A549 (cell line): ENCODE data around the gene GRIK1. TPM values are rescaled to one million over a fixed set of nuclear protein-coding genes. Genes with fewer than 3 reads are reported as not detected.

Source experiments
- ATAC-seq, 2 experiments: fragments of 200-7000 bp in 1 of 2; fragments of >200 bp in 1 of 2; cut with Nextera tagmentation in 1 of 2; cut with Tn5 transposase in 1 of 2; 3 replicates each; pipeline versions ENCODE4 v1.8.0 to v1.9.1; 2018 to 2020; ENCODE audit warnings: mild to moderate bottlenecking in 1 of 2, moderate library complexity in 1 of 2
- CTCF ChIA-PET: fragments of 300-600 bp; sonication (Branson Sonifier 250); formaldehyde crosslinking; extraction: SDS; loops from one replicate; lab custom pipeline; 2021; ENCODE audit warnings: antibody characterized with exemption, inconsistent platforms; lab: Yijun Ruan, JAX
- POLR2A ChIA-PET: fragments of 350-600 bp; formaldehyde crosslinking; extraction: SDS; loops from one replicate; lab custom pipeline; 2021; ENCODE audit warnings: antibody characterized with exemption, inconsistent platforms; lab: Yijun Ruan, JAX
- DNase-seq, 2 experiments: peaks; one replicate each; pipeline versions ENCODE4 v3.0.0 to v3.0.0-alpha.2; 2011 to 2016; ENCODE audit warnings: low read depth in 1 of 2, low spot score in 1 of 2
- FAIRE-seq: peaks from 2 replicates; lab custom pipeline; 2011; peaks lifted over from hg19 to GRCh38; lab: Jason Lieb, UNC
- H3K27ac ChIP-seq, 2 experiments: fragments of >200 bp; sonication (Bioruptor Twin); formaldehyde crosslinking; 3 replicates each; pipeline ENCODE4 v1.5.1; 2016 to 2017
- H3K4me1 ChIP-seq: fragments of >200 bp; sonication (Bioruptor Twin); formaldehyde crosslinking; 3 replicates; pipeline ENCODE4 v1.6.1; 2016
- H3K4me2 ChIP-seq: fragments of >200 bp; sonication (Bioruptor Twin); formaldehyde crosslinking; 3 replicates; pipeline ENCODE4 v1.6.1; 2016
- H3K4me3 ChIP-seq: fragments of >200 bp; sonication (Bioruptor Twin); formaldehyde crosslinking; 3 replicates; pipeline ENCODE4 v1.5.1; 2016
- H3K9me3 ChIP-seq: fragments of >200 bp; sonication (Bioruptor Twin); formaldehyde crosslinking; 3 replicates; pipeline ENCODE4 v1.6.1; 2016
- CBX2 ChIP-seq: fragments of 200-600 bp; sonication (generic); IDR thresholded peaks from 2 replicates; pipeline ENCODE4 v1.6.1; 2016; ENCODE audit warnings: low read depth, mild to moderate bottlenecking, borderline replicate concordance
- CBX8 ChIP-seq: fragments of 200-600 bp; sonication (generic); IDR thresholded peaks from 2 replicates; pipeline ENCODE4 v1.6.1; 2016
- CHD2 ChIP-seq: fragments of 150-350 bp; IDR thresholded peaks from 2 replicates; pipeline ENCODE4 v1.6.1; 2014; ENCODE audit warnings: low read length; ENCODE audit not compliant: partially characterized antibody
- CHD4 ChIP-seq: fragments of 200-600 bp; sonication (generic); IDR thresholded peaks from 2 replicates; pipeline ENCODE4 v1.6.1; 2016; ENCODE audit warnings: antibody characterized with exemption, mild to moderate bottlenecking, borderline replicate concordance
- EP300 ChIP-seq, 2 experiments: fragments of >200 bp; sonication (Bioruptor Twin); formaldehyde crosslinking; IDR thresholded peaks; 2 replicates in 1 of 2; 3 replicates in 1 of 2; pipeline ENCODE4 v1.6.1; 2016 to 2017
- ESRRA ChIP-seq: fragments of 150-350 bp; IDR thresholded peaks from 2 replicates; pipeline ENCODE4 v1.6.1; 2014; ENCODE audit warnings: mild to moderate bottlenecking, low read length, borderline replicate concordance
- FOXS1 ChIP-seq: fragments of 250-450 bp; sonication (Bioruptor Pico); IDR thresholded peaks from 2 replicates; pipeline ENCODE4 v1.5.0; 2020; ENCODE audit warnings: mild to moderate bottlenecking, moderate library complexity
- GATA3 ChIP-seq: IDR thresholded peaks from 2 replicates; pipeline ENCODE4 v1.6.1; 2012; ENCODE audit warnings: borderline replicate concordance
- HDAC2 ChIP-seq: fragments of 200-600 bp; sonication (generic); IDR thresholded peaks from 2 replicates; pipeline ENCODE4 v1.6.1; 2016
- HEYL ChIP-seq: fragments of 250-450 bp; sonication (Bioruptor Pico); IDR thresholded peaks from 2 replicates; pipeline ENCODE4 v1.8.0; 2021; ENCODE audit warnings: mild to moderate bottlenecking, moderate library complexity
- JUNB ChIP-seq: fragments of >200 bp; sonication (Bioruptor Twin); formaldehyde crosslinking; IDR thresholded peaks from 2 replicates; pipeline ENCODE4 v1.6.1; 2016
- MAFK ChIP-seq: fragments of 450-650 bp; IDR thresholded peaks from 2 replicates; pipeline ENCODE4 v1.6.1; 2014; ENCODE audit not compliant: partially characterized antibody
- NFE2L2 ChIP-seq: fragments of 150-350 bp; conservative IDR thresholded peaks from 2 replicates; pipeline ENCODE4 v1.6.1; 2014; ENCODE audit warnings: low read length
- PHF8 ChIP-seq: fragments of 200-600 bp; sonication (generic); IDR thresholded peaks from 2 replicates; pipeline ENCODE4 v1.6.1; 2016; ENCODE audit warnings: low read depth, mild to moderate bottlenecking, antibody characterized with exemption, moderate library complexity, borderline replicate concordance
- POLR2AphosphoS2 ChIP-seq: conservative IDR thresholded peaks from 2 replicates; pipeline ENCODE4 v1.6.1; 2012; ENCODE audit warnings: low read length, improper control_type of control experiment, inconsistent platforms
- RARB ChIP-seq: fragments of 250-450 bp; sonication (Bioruptor Pico); IDR thresholded peaks from 2 replicates; pipeline ENCODE4 v1.8.0; 2021; ENCODE audit warnings: mild to moderate bottlenecking, moderate library complexity
- RCOR1 ChIP-seq: fragments of 150-350 bp; IDR thresholded peaks from 2 replicates; pipeline ENCODE4 v1.6.1; 2014; ENCODE audit warnings: antibody characterized with exemption, low read length, low read depth
- SMC3 ChIP-seq: fragments of >200 bp; sonication (Bioruptor Twin); formaldehyde crosslinking; IDR thresholded peaks from 3 replicates; pipeline ENCODE4 v1.6.1; 2018; ENCODE audit warnings: inconsistent platforms
- SREBF2 ChIP-seq: fragments of 450-650 bp; IDR thresholded peaks from 2 replicates; pipeline ENCODE4 v1.6.1; 2014; ENCODE audit warnings: mild to moderate bottlenecking, moderate library complexity
- ZNF302 ChIP-seq: fragments of 250-450 bp; sonication (Bioruptor Pico); IDR thresholded peaks from 2 replicates; pipeline ENCODE4 v1.9.0; 2021; ENCODE audit warnings: inconsistent platforms, mild to moderate bottlenecking, moderate library complexity
- ZSCAN20 ChIP-seq: fragments of 250-450 bp; sonication (Bioruptor Pico); IDR thresholded peaks from 2 replicates; pipeline ENCODE4 v1.8.0; 2022; ENCODE audit warnings: mild to moderate bottlenecking, moderate library complexity
- WGBS: methylation state at CpG from one replicate; pipeline ENCODE4 v1.1.6; 2017; ENCODE audit errors: missing lambda C conversion rate; 5-methylcytosine and 5-hydroxymethylcytosine counted together
- polyA plus RNA-seq, 4 experiments: library from polyadenylated mRNA; depleted of rRNA in 3 of 4; stranded (reverse); fragments of >200 nt; fragmentation: RNase III in 1 of 4; extraction: RNeasy Plus Mini Kit Qiagen cat#74134 plus additional on column Dnase treatment in 1 of 4; gene quantifications; 2 replicates in 3 of 4; 3 replicates in 1 of 4; pipeline ENCODE4 v1.2.3, GENCODE V29; 2011 to 2017
- TF ChIP-seq, protein P1 (sequence below): fragments of 250-450 bp; sonication (Bioruptor Pico); IDR thresholded peaks from 2 replicates; pipeline ENCODE4 v1.5.0; 2020; ENCODE audit warnings: low read depth, mild to moderate bottlenecking, moderate library complexity
- TF ChIP-seq, protein P2 (sequence below): fragments of 150-350 bp; IDR thresholded peaks from 2 replicates; pipeline ENCODE4 v1.6.1; 2014; ENCODE audit warnings: low read depth, mild to moderate bottlenecking, low read length
- TF ChIP-seq, protein P3 (sequence below): fragments of >200 bp; sonication (Bioruptor Twin); formaldehyde crosslinking; IDR thresholded peaks from 3 replicates; pipeline ENCODE4 v1.5.1; 2016

Gene GRIK1
- polyA plus RNA-seq, 2 of the 4 experiments (the other 2 are of a cell fraction): not detected

DNA sequence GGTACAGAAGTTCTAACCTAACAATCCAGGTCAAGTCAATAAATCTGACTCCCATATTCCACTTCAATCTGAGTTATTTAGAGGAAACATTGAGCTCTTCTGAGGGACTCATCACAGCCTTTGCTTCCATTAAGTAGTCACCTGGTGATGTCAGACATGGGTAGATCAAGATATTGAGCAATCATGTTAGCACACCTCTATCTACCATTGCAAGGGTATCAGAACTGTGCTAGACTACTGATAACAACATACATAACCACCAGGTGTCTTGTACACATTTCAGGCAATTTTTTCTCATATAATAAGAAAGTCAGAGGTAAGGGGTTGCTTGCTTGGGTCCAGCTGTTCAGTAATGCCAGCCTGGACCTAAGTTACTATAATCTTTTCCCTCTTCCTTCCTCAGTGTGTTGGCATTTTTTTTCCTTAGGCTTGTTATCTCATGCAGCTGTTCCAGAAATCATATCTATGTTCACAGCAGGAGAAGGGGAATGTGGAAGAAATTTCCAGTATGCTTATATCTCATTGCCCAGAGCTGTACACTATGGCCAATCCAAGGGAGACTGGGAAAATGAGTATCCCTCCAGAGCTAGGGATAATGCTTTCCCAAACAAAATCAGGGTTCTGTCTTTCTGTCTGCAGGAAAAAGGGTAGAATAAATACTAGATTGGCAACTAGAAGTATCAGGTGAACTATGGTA is 52.3 kb downstream of the GRIK1 start:
- H3K4me2 ChIP-seq: no peak overlapping the region
- no peak overlapping the region for H3K27ac ChIP-seq
- no peaks in the 10 kb centered on the region for H3K9me3 ChIP-seq
- no peak for TF ChIP-seq PHF8
- TF ChIP-seq SREBF2: no peak
- TF ChIP-seq CHD4: no peak
- TF ChIP-seq ZSCAN20 (CRISPR knock-in tag): no peak
- TF ChIP-seq POLR2AphosphoS2: no peak
- TF ChIP-seq, protein P1, sequence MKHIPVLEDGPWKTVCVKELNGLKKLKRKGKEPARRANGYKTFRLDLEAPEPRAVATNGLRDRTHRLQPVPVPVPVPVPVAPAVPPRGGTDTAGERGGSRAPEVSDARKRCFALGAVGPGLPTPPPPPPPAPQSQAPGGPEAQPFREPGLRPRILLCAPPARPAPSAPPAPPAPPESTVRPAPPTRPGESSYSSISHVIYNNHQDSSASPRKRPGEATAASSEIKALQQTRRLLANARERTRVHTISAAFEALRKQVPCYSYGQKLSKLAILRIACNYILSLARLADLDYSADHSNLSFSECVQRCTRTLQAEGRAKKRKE (CRISPR knock-in tag): no peak
- TF ChIP-seq NFE2L2: no peak
- TF ChIP-seq HDAC2: no peak
- H3K4me3 ChIP-seq: no peak overlapping the region
- no peaks in the 10 kb centered on the region for H3K4me1 ChIP-seq
- no peak for DNase-seq
- no peak for ATAC-seq
- CTCF ChIA-PET: interaction anchor here (0.8 kb wide), 1 partner anchor 11 kb away, joined by 3 read pairs; no protein-coding TSS in a partner anchor
- no peak for FAIRE-seq
- POLR2A ChIA-PET: no interaction called here

DNA sequence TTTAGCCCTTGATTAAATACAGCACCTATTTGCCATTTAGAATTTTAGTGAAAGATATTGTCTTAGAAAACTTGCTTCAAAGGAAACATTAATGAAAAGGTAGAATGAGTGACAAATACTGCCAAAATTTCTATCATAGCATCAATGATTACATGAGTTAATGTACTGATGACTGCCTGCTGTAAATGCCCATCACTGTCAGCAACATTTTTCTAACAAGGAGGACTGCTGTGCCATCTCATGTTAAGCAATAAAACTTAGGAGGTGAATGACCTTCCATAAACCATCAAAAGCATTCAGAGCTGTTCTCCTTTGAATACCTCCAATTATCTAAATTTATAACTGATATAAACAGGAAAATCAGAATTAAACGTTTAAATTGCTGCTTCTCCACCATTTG is 54.3 kb downstream of the GRIK1 start:
- no peak for DNase-seq
- CTCF ChIA-PET: interaction anchor here (1.5 kb wide), 1 partner anchor 53 kb away, joined by 4 read pairs; no protein-coding TSS in a partner anchor
- no peak overlapping the region for H3K4me3 ChIP-seq
- no peak overlapping the region for H3K27ac ChIP-seq
- H3K9me3 ChIP-seq: no peaks in the 10 kb centered on the region
- no peaks in the 10 kb centered on the region for H3K4me1 ChIP-seq
- no peak for ATAC-seq
- POLR2A ChIA-PET: no interaction called here
- TF ChIP-seq CBX2 (no peak), HEYL (CRISPR knock-in tag) (no peak), CHD2 (no peak)
- H3K4me2 ChIP-seq: no peak overlapping the region
- 0% methylated on average over 1 of the region's 1 CpG for WGBS
- no peak for FAIRE-seq

DNA sequence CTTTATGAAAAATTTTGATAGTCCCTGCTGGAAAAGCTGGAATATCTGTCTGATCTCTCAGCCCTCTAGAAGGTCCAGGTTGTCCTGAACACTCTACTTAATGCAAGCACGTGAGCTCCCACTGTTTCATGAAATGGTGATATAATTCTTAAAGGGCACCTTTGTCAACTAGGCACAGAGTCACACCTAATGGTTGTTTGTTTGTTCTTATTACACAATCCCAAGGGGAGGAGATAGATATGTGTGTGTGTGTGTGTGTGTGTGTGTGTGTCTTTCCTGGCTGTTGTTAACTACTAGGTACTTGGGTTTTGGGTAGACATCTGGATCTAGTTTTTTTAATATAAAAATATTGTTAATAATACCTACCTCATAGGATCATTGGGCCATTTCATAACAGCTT is 63.9 kb downstream of the GRIK1 start:
- ChIA-PET CTCF (no interaction called here), POLR2A (no interaction called here)
- no peak for ATAC-seq
- FAIRE-seq: no peak
- no peak overlapping the region for H3K27ac ChIP-seq
- H3K4me3 ChIP-seq: no peak overlapping the region
- H3K9me3 ChIP-seq: no peaks in the 10 kb centered on the region
- TF ChIP-seq GATA3: no peak
- TF ChIP-seq ESRRA: no peak
- no peak for TF ChIP-seq MAFK
- no peak for TF ChIP-seq ZNF302 (CRISPR knock-in tag)
- TF ChIP-seq, protein P2, sequence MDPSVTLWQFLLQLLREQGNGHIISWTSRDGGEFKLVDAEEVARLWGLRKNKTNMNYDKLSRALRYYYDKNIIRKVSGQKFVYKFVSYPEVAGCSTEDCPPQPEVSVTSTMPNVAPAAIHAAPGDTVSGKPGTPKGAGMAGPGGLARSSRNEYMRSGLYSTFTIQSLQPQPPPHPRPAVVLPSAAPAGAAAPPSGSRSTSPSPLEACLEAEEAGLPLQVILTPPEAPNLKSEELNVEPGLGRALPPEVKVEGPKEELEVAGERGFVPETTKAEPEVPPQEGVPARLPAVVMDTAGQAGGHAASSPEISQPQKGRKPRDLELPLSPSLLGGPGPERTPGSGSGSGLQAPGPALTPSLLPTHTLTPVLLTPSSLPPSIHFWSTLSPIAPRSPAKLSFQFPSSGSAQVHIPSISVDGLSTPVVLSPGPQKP: no peak
- WGBS: 0% methylated on average over 1 of the region's 1 CpG
- no peaks in the 10 kb centered on the region for H3K4me1 ChIP-seq
- DNase-seq: no peak
- H3K4me2 ChIP-seq: no peak overlapping the region

DNA sequence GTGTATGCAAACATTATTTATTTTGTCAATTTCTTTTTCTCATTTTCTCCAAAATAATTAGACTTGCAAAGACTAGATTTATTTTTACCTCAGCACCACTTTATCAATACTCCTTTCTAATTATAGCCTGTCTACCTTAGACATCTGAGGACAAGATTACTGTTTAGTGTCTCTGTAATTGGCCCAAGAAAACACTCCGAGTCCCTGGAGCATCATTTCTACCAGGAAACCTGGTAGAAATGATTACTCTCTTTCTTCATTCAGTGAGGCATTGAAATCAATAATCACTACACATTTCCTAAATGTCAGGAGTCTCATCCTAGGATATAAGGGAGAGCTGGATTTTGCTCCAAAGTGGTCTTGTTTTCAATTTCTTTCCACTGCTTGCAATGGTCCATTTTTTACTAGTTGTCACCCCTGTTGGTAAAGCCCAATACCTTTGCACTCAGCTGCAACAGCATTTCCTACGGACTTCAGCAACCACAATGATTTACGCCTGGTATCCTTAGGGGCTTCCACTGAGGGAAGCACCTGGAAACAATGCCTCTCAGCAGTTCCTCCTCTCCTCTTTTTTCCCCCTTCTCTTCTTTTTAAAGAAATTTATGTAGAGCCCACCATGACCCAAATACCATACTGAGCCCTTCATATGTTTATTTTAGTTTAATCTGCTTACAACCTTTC is 64.6 kb downstream of the GRIK1 start:
- no peak overlapping the region for H3K27ac ChIP-seq
- H3K4me1 ChIP-seq: no peaks in the 10 kb centered on the region
- ChIA-PET CTCF (interaction anchor here (1.3 kb wide), 1 partner anchor 8 kb away, joined by 6 read pairs; no protein-coding TSS in a partner anchor), POLR2A (no interaction called here)
- WGBS: 27% methylated on average over 3 of the region's 3 CpGs
- DNase-seq (no peak), FAIRE-seq (no peak), ATAC-seq (no peak)
- no peak overlapping the region for H3K4me2 ChIP-seq
- no peaks in the 10 kb centered on the region for H3K9me3 ChIP-seq
- H3K4me3 ChIP-seq: no peak overlapping the region
- TF ChIP-seq EP300 (IDR thresholded peaks at IDR 0.05) (no peak), CBX2 (no peak), HEYL (CRISPR knock-in tag) (no peak), PHF8 (no peak), FOXS1 (CRISPR knock-in tag) (no peak), JUNB (no peak), CBX8 (no peak), SMC3 (no peak), RARB (CRISPR knock-in tag) (no peak), ZNF302 (CRISPR knock-in tag) (no peak), RCOR1 (no peak)
- TF ChIP-seq, protein P3, sequence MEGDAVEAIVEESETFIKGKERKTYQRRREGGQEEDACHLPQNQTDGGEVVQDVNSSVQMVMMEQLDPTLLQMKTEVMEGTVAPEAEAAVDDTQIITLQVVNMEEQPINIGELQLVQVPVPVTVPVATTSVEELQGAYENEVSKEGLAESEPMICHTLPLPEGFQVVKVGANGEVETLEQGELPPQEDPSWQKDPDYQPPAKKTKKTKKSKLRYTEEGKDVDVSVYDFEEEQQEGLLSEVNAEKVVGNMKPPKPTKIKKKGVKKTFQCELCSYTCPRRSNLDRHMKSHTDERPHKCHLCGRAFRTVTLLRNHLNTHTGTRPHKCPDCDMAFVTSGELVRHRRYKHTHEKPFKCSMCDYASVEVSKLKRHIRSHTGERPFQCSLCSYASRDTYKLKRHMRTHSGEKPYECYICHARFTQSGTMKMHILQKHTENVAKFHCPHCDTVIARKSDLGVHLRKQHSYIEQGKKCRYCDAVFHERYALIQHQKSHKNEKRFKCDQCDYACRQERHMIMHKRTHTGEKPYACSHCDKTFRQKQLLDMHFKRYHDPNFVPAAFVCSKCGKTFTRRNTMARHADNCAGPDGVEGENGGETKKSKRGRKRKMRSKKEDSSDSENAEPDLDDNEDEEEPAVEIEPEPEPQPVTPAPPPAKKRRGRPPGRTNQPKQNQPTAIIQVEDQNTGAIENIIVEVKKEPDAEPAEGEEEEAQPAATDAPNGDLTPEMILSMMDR: no peak
